Activated CD4-positive, alpha-beta T cell treated with anti-CD3 and anti-CD28 coated beads for 4 hours (primary cell): ENCODE results near the gene SLC17A2.

Experiments
- DNase-seq, 2 donors: peaks; one replicate each; pipeline ENCODE4 v3.0.0-alpha.2; 2020

SLC17A2 gene

DNA sequence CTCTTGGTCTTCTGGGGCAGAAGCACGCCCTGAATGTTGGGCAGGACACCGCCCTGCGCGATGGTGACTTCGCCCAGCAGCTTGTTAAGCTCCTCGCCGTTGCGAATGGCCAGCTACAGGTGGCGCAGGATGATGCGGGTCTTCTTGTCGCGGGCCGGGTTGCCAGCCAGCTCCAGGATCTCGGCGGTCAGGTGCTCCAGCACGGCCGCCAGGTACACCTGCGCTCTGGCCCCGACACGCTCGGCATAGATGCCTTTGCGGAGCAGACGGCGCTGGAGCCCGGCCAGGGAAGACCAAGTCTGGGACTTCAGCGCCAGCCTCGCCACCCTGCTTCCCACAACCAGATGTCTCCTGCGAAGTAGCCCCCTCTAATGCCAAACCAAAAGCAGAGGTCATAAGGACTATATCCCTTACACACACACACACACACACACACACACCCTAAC, 48.4 kb downstream of the SLC17A2 start:
- peak; percentile 29 to 40 for DNase-seq

DNA sequence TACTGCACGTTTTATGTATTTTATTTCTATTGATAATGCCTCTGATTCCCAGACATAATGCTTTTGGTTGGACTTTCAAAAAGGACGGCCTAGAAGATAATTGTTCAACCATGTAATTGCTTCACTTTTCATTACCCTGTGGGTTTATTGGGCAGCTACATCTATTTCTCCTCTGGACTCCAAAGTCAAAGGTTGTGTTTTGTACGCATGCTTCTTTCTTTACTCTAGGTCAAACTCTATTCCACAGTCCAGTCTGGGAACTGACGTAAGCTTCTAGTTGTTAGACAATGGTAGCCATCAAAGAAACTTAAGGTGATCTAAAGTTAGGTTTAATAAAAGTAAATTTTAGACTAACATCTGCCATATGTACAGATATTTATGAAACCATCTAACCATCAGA, 49.9 kb downstream of the SLC17A2 start:
- no peak for DNase-seq

DNA sequence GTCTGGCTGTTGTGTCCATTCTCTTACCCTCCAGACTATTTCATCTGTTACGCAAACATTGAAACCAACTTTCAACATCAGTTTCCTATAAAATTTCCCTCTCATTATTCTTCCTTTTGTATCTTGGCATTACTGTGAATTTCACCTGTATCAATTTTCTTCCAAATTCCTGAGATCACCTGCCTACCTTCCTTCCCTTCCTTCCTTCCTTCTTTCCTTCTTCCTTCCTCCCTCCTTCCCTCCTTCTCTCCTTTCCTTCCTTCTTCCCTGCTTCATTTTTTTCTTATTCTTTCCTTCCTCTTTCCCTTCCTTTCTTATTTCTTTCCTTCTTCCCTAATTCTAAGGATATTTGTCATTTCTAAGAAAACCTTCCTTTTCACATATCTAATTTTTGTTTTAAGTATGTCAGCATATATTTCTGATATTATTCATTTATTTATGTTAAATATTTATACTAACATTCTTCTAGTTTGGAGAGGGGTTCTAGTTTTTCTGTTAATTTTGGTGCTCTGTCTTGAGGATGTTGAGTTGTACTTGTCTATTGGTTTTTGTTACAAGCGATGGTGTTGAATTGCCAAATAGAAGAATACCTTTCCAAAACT, 51.7 kb downstream of the SLC17A2 start:
- DNase-seq = no peak

DNA sequence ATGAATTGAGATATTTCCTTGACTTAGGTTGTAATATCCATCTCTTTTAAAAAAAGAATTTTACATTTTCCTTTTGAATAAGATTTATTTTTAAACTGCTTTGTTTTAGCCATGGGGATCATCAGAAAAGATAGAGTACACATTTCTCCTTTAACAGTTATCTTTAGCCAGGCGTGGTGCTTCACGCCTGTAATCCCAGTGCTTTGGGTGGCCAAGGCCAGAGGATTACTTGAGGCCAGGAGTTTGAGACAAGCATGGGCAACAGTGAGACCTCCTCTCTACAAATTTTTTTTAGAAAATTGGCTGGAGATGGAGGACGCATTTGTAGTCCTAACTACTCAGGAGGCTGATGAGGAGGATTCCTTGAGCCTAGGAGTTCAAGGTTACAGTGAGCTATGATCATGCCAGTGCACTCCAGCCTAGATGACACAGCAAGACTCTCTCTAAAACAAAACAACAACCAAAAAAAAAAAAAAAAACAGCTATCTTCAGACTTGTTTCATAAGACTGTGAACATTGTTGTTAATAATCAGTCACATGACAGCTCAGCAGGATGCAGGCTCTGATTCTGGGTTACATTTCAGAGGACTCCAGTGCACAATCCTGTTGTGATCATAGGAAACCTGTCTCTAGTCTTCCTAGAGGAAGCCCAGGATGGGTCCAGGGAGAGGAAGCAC, 54.4 kb downstream of the SLC17A2 start:
- no peak for DNase-seq

DNA sequence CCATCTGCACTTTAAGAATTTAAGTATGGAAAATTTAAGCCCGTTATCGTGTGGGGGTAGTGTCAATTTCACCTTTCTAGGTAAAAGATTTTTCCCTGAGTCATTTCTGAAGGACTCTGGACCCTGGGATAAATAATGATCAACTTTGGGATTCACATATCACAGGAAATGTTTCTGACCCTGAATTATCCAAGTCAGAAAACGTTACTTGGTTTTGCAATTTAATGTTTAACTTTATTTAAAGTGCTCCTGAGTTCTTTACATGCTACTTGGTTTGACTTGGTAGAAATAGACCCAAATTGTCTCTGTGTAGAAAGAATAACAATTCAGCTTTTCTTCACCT, 55.0 kb downstream of the SLC17A2 start:
- no peak for DNase-seq

DNA sequence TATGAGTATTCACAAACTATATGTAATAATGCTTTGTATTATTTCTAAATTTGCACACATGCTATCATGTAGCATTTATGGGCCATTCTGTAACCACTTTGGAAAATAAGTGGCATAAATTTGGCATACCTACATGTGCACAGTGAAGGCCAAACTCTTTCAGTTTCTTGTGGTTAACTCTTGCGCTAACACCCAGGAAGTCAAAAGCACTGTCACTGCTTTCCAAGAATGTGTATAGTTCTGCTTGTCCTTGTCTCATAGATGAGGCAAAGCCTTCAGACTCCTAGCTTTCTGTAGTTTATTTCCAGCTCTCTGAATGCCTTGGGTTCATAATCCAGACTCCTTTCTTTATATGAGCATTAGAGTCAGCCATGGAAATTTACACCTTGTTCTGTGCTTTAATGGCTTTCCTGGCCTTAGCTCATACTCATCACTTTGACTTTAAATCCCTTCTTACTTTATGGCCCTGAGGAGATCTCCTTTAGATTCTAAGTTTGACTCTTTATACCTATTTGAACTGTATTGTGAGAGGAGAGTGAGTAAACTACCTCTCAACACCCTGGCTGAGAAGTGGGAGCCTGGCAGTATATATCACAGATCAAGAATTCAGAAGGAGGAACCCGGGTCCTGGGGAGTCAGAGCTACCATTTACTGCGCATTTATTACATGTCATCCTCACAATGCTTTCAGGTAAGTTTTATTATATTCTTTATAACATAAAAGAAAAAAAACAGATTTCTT, 55.5 kb downstream of the SLC17A2 start:
- no peak for DNase-seq

DNA sequence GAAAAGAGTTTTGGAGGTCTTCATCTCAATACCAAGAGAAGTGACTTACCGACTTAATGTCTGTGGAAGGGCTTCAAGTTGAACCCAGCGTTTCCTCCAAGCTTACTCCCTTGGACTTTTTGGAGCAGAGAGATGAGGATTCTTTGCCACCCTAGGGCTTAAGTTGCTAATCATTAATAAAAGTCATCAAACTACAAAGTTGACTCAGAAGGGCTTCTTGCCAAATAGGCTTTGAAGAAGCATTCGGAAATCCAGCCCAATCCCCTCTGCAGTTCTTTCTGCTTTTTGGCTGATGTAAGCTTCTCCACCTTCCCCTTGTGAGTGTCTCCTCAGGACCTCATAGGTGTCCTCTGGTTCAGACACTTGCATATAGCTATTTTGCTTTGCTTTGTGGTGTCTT, 56.4 kb downstream of the SLC17A2 start, which contains the start of gene SLC17A3:
SLC17A3 (minus strand) TSS at position 126 of the 400 bp plus-strand sequence. CDS start 5,856 bp downstream, outside the sequence.
- DNase-seq = no peak

DNA sequence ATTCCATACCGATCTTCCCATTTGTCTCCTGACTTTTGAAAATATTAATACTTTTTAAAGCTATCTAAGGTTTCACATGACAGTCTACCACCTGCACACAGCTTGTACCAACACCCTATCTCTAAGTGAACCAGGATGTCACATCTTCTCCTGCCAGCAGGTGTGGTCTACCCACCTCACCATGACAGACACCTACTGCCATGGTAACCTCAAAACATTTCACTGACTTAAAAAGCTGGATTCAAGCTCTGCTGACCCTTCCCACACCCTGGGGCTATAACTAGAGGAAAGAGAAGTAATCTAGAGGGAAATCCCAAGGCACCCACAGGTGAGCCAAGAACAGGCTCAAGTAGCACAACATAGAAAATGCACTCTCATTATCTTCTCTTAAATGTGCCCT, 57.7 kb downstream of the SLC17A2 start:
- DNase-seq = no peak

DNA sequence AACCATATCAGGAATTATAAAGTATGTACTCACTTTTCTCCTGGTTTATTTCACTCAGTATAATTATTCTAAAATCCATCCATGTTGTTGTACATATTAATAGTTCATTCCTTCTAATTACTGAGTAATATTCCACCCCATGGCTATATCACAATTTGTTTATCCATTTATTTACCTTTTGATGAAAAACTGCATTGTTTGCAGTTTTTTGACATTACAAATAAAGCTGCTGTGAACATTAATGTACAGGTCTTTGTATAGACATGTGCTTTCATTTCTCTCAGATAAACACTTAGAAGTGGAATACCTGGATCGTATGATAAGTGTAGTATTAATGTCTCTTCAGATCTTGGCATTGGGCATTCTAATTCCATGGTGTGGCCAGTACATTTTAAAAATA, 60.7 kb downstream of the SLC17A2 start:
- no peak for DNase-seq

DNA sequence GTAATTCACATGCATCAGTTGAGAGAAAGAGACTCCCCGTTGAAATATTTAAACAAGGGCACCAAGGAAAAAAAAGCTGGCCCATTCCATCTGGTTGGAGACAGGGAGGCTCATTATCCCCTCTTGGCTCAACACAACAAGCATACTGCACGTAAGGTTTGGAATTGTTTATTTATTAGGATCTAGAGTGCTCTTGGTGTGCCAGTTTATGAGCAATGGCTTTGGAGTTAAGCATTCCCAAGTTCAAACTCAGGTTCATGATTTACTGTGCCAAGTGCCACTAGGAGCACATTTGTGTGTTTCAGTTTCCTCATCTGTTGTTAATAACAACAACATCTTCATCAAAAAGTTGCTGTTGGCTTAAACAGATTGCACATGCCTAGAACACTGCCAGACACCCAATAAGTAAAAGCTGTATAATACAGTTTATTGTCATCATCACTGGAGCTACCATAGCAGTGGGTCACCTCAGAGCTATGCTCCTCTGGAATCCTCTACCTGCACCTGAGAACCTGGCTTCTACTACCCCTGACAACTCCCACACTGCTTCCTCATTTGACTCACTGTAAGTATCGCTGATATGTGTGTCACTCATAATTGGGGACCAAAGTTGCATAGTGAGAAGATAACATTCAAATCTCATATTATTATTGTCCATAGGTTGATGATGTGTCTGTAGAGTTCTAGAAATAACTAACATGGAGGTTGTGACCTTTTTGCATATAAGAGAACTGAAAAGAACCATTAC, 61.9 kb downstream of the SLC17A2 start:
- DNase-seq = no peak

DNA sequence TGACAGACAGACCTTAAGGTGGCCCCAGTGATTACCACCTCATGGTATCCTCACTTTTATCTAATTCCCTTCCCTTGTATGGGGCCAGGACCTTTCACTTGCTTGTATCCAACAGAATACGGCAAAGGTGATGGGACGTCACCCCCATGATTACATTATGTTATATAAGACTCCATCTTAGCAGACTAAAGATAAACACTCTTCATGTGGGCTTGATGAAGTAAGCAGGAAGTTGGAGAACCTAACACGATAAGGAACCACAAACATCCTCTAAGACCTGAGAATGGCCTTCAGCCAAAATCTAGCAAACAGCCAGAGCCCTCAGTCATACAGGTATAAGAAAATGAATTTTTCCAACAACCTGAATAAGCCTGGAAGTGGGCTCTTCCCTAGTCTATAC, 64.5 kb downstream of the SLC17A2 start:
- DNase-seq = peak in 1 of 2 donors; percentile 3

DNA sequence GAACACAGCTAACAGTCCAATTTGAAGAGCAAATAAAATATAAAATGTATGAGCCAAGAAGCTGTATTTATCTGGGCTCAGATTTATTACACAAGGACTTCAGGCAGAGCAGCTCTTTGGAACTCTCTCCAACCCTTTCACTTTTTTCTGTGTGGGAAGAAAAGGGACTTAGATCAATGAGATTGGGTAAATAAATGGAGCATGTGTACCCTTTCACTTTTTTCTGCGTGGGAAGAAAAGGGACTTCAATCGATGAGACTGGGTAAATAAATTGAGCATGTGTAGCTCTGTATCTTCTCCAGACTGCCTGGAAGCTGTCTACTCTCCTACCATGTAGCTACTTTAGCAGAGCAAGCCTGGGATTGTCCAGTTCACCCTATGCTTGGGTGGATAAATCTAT, 67.1 kb downstream of the SLC17A2 start:
- no peak for DNase-seq
